HG03064 (cell line): ENCODE results near the gene MERTK.
"Not testable (repeated sequence)": the region's sequence is repeated elsewhere in the genome, so short reads cannot be mapped to it uniquely, and the experiment has no call there.

Experiments used
- ATAC-seq: cut with Tn5 transposase; IDR thresholded peaks from one replicate; pipeline ENCODE4 v1.9.1; 2021; ENCODE audit warnings: low read depth; ENCODE audit not compliant: unreplicated experiment

The MERTK gene

GRCh38 chr2:112034924-112035323 lies 136.5 kb downstream of the MERTK start:
- no peak for ATAC-seq

- no peak for ATAC-seq
Measured at GRCh38 chr2:112035786-112036185, 137.4 kb downstream of the MERTK start.

- not testable (repeated sequence) for ATAC-seq
Measured at GRCh38 chr2:112039556-112039955, 141.1 kb downstream of the MERTK start.

GRCh38 chr2:112040066-112040465 lies 141.7 kb downstream of the MERTK start:
- ATAC-seq, result not testable (repeated sequence)

GRCh38 chr2:112041460-112041859 lies 143.1 kb downstream of the MERTK start:
- not testable (repeated sequence) for ATAC-seq

GRCh38 chr2:112045446-112046014 lies 147.1 kb downstream of the MERTK start:
- no peak for ATAC-seq

GRCh38 chr2:112046231-112046630 lies 147.8 kb downstream of the MERTK start:
- ATAC-seq, result no peak

GRCh38 chr2:112047537-112048235 lies 149.3 kb downstream of the MERTK start:
- ATAC-seq, result no peak

- ATAC-seq, result no peak
Measured at GRCh38 chr2:112048236-112048592, 149.8 kb downstream of the MERTK start.

GRCh38 chr2:112048887-112049286 lies 150.5 kb downstream of the MERTK start:
- ATAC-seq, result no peak

GRCh38 chr2:112050316-112050715 lies 151.9 kb downstream of the MERTK start:
- ATAC-seq, result no peak

GRCh38 chr2:112053917-112054846 lies 155.8 kb downstream of the MERTK start:
- ATAC-seq, result peak; percentile 56

- ATAC-seq, result peak; percentile 65
Measured at GRCh38 chr2:112054847-112055729, 156.7 kb downstream of the MERTK start, which contains the start of gene TMEM87B. Gene TMEM87B, plus strand, starts transcription at chr2:112055269. Its CDS starts 323 bp downstream, at chr2:112055592.

- ATAC-seq, result no peak
Measured at GRCh38 chr2:112055730-112056625, 157.6 kb downstream of the MERTK start.

GRCh38 chr2:112056626-112056987 lies 158.2 kb downstream of the MERTK start:
- no peak for ATAC-seq

- no peak for ATAC-seq
Measured at GRCh38 chr2:112059671-112060070, 161.3 kb downstream of the MERTK start.

- ATAC-seq, result no peak
Measured at GRCh38 chr2:112061299-112061698, 162.9 kb downstream of the MERTK start.

GRCh38 chr2:112061840-112062239 lies 163.4 kb downstream of the MERTK start:
- no peak for ATAC-seq

- no peak for ATAC-seq
Measured at GRCh38 chr2:112062894-112063293, 164.5 kb downstream of the MERTK start.
